HepG2 (cell line): ENCODE data around the gene OR6B1. TPM values are rescaled to one million over a fixed set of nuclear protein-coding genes. Genes with fewer than 3 reads are reported as not detected.

Experiments
- ATAC-seq: fragments of 200-7000 bp; cut with Tn5 transposase; 3 replicates; pipeline ENCODE4 v1.9.1; 2020; ENCODE audit warnings: mild to moderate bottlenecking, moderate library complexity
- BruUV-seq: library from RNA; stranded (reverse); fragments of 400-500 nt; replicated peaks from 2 replicates; lab custom pipeline; 2021; lab: Mats Ljungman, UMichigan
- CTCF ChIA-PET: fragments of 300-600 bp; formaldehyde crosslinking; extraction: SDS; loops from one replicate; lab custom pipeline; 2021; ENCODE audit warnings: low total read pairs, inconsistent platforms, low intra/inter-chr PET ratio; lab: Yijun Ruan, JAX
- POLR2A ChIA-PET: fragments of 350-600 bp; sonication (Branson Sonifier 250); formaldehyde crosslinking; loops from one replicate; lab custom pipeline; 2020; ENCODE audit warnings: antibody characterized with exemption, inconsistent platforms; lab: Yijun Ruan, JAX
- DNase-seq: peaks from one replicate; pipeline ENCODE4 v3.0.0-alpha.2; 2015; ENCODE audit warnings: low spot score
- FAIRE-seq: peaks from 3 replicates; lab custom pipeline; 2011; peaks lifted over from hg19 to GRCh38; lab: Jason Lieb, UNC
- H2AFZ ChIP-seq: one replicate; pipeline ENCODE4 v1.6.1; 2011; ENCODE audit warnings: low read length, inconsistent platforms
- H3K27ac ChIP-seq: fragments of 300-600 bp; 3 replicates; pipeline ENCODE4 v1.8.0; 2011; ENCODE audit warnings: mixed run types, mild to moderate bottlenecking, mixed read lengths, low read length, inconsistent platforms; ENCODE audit not compliant: insufficient read depth; ENCODE audit errors: extremely low read length
- H3K27me3 ChIP-seq, 2 experiments: fragments of 200-600 bp in 1 of 2; 2 replicates in 1 of 2; 3 replicates in 1 of 2; pipeline versions ENCODE4 v1.6.0 to v1.8.0; 2011; ENCODE audit warnings: low read length in 2 of 2, mild to moderate bottlenecking in 2 of 2, moderate library complexity in 2 of 2, inconsistent platforms in 1 of 2; ENCODE audit not compliant: insufficient read depth in 2 of 2, control insufficient read depth in 1 of 2
- H3K36me3 ChIP-seq, 2 experiments: fragments of 200-600 bp in 1 of 2; replicated peaks in 1 of 2; 2 replicates in 1 of 2; 3 replicates in 1 of 2; pipeline versions ENCODE4 v1.5.1 to v1.8.0; 2011; ENCODE audit warnings: low read length in 2 of 2, inconsistent platforms in 1 of 2; ENCODE audit not compliant: insufficient read depth in 2 of 2, control insufficient read depth in 1 of 2
- H3K4me1 ChIP-seq: 2 replicates; pipeline ENCODE4 v1.5.1; 2012; ENCODE audit warnings: low read length, inconsistent platforms; ENCODE audit not compliant: insufficient read depth
- H3K4me2 ChIP-seq: 2 replicates; pipeline ENCODE4 v1.6.0; 2011; ENCODE audit warnings: low read depth, low read length, inconsistent platforms
- H3K4me3 ChIP-seq, 3 experiments: fragments of 200-600 bp in 1 of 3; sonication (generic), shearing (Covaris generic) in 1 of 3; replicated peaks in 1 of 3; 2 replicates each; pipeline ENCODE4 v1.5.1; 2011 to 2016; ENCODE audit warnings: low read length in 3 of 3, inconsistent platforms in 2 of 3, low read depth in 2 of 3, mild to moderate bottlenecking in 2 of 3, control low read depth in 1 of 3, mixed read lengths in 1 of 3; ENCODE audit not compliant: insufficient read depth in 1 of 3
- H3K79me2 ChIP-seq: one replicate; pipeline ENCODE4 v1.6.1; 2011; ENCODE audit warnings: low read length, inconsistent platforms; ENCODE audit not compliant: insufficient read depth
- H3K9ac ChIP-seq: 2 replicates; pipeline ENCODE4 v1.6.0; 2011; ENCODE audit warnings: mild to moderate bottlenecking, low read depth, low read length, inconsistent platforms; ENCODE audit not compliant: insufficient read depth
- H3K9me3 ChIP-seq: 2 replicates; pipeline ENCODE4 v1.5.1; 2012; ENCODE audit warnings: mild to moderate bottlenecking, low read length
- H4K20me1 ChIP-seq: 2 replicates; pipeline ENCODE4 v1.6.0; 2011; ENCODE audit warnings: inconsistent platforms, mild to moderate bottlenecking, low read length, moderate library complexity; ENCODE audit not compliant: insufficient read depth
- ATF3 ChIP-seq: sonication (generic); formaldehyde crosslinking; IDR thresholded peaks from 2 replicates; pipeline ENCODE4 v1.4.0; 2020; ENCODE audit warnings: missing genetic modification reagents
- CREB1 ChIP-seq, 2 experiments: fragments of 450-650 bp in 1 of 2; IDR thresholded peaks; 2 replicates each; pipeline ENCODE4 v1.6.1; 2016 to 2017; ENCODE audit warnings: control low read depth in 1 of 2, mild to moderate bottlenecking in 1 of 2, missing compliant biosample characterization in 1 of 2, missing genetic modification characterization in 1 of 2
- FOXJ3 ChIP-seq: sonication (generic); formaldehyde crosslinking; IDR thresholded peaks from 2 replicates; pipeline ENCODE4 v1.4.0; 2020; ENCODE audit warnings: missing genetic modification reagents, mild to moderate bottlenecking, borderline replicate concordance
- KLF6 ChIP-seq: IDR thresholded peaks from 2 replicates; pipeline ENCODE4 v1.8.0; 2016; ENCODE audit warnings: missing biosample characterization, missing genetic modification reagents
- THAP11 ChIP-seq: IDR thresholded peaks from 2 replicates; pipeline ENCODE4 v1.6.1; 2016; ENCODE audit warnings: missing biosample characterization, missing genetic modification reagents
- ZNF619 ChIP-seq: sonication (generic); formaldehyde crosslinking; IDR thresholded peaks from 2 replicates; pipeline ENCODE4 v1.4.0; 2020; ENCODE audit warnings: mild to moderate bottlenecking, missing genetic modification reagents
- ZNF737 ChIP-seq: sonication (generic); formaldehyde crosslinking; IDR thresholded peaks from 2 replicates; pipeline ENCODE4 v1.5.0; 2020; ENCODE audit warnings: missing genetic modification reagents, mild to moderate bottlenecking, borderline replicate concordance
- WGBS: methylation state at CpG from one replicate; pipeline ENCODE4 v1.1.6; 2017; ENCODE audit warnings: low lambda C conversion rate; 5-methylcytosine and 5-hydroxymethylcytosine counted together
- in situ Hi-C: cut with HindIII; loops from 2 replicates; pipeline ENCODE4 v1.10.0; 2017; ENCODE audit warnings: low pct_unique_long_range_greater_than_20kb; ENCODE audit not compliant: extremely low pct_ligation_motif_present
- intact Hi-C: fragments of 100-400 bp; cut with micrococcal nuclease; formaldehyde crosslinking; loops from one replicate; pipeline ENCODE4 v1.10.0; 2022; ENCODE audit not compliant: unreplicated experiment
- polyA plus RNA-seq, 8 experiments: library from polyadenylated mRNA; depleted of rRNA in 3 of 8; stranded (reverse) in 7 of 8; unstranded in 1 of 8; fragments of >200 nt; fragmentation: Illumina TruSeq in 4 of 8; extraction: Trizol in 4 of 8; gene quantifications; 2 replicates each; pipeline versions ENCODE4 v1.2.1 to v1.2.3, GENCODE V29; 2011 to 2016; ENCODE audit warnings: low read depth in 4 of 8, missing spikeins in 1 of 8, mixed read lengths in 1 of 8; ENCODE audit not compliant: insufficient read depth in 1 of 8
- total RNA-seq, 5 experiments: library from RNA; depleted of rRNA; stranded (reverse); fragments of >200 nt; fragmentation: Illumina TruSeq; extraction: Trizol; gene quantifications; 2 replicates each; pipeline ENCODE4 v1.2.3, GENCODE V29; 2016; ENCODE audit warnings: low read depth in 1 of 5
- TF ChIP-seq, protein P1 (sequence below): IDR thresholded peaks from 2 replicates; pipeline ENCODE4 v1.6.1; 2018; ENCODE audit warnings: missing genetic modification reagents, mild to moderate bottlenecking, missing compliant biosample characterization

Gene OR6B1
- total and polyA plus RNA-seq, 2 of the 13 experiments (the other 11 are each of a cell fraction or from before 2014, with no cell fraction given), result 0.18 TPM; not detected in 1

- CTCF ChIA-PET, result no interaction called here
- H3K79me2 ChIP-seq, result no peaks in the 10 kb centered on the region
- WGBS, result 6% methylated on average over 2 of the region's 2 CpGs
- FAIRE-seq, result peak; percentile 34
- no TSS peak for BruUV-seq
- H3K27me3 ChIP-seq, result no peaks in the 10 kb centered on the region
- in situ Hi-C loops (no loop called here), intact Hi-C loops (no loop called here)
- H3K27ac ChIP-seq, result no peak overlapping the region
- POLR2A ChIA-PET, result interaction anchor here (1.5 kb wide), 1 partner anchor 63 kb away, joined by 3 read pairs; the partner anchor contains the start of gene TCAF1
- no peaks in the 10 kb centered on the region for H3K9me3 ChIP-seq
- H3K4me1 ChIP-seq, result peaks cover 13% of the 10 kb centered on the region
- H3K9ac ChIP-seq, result no peak overlapping the region
- peak; percentile 6 for DNase-seq
- H3K4me3 ChIP-seq, result no peak overlapping the region
- H2AFZ ChIP-seq, result peak overlapping the region; percentile 62
- no peak for TF ChIP-seq ZNF619 (CRISPR knock-in tag)
- no peak for TF ChIP-seq ATF3 (CRISPR knock-in tag)
- TF ChIP-seq, protein P1, sequence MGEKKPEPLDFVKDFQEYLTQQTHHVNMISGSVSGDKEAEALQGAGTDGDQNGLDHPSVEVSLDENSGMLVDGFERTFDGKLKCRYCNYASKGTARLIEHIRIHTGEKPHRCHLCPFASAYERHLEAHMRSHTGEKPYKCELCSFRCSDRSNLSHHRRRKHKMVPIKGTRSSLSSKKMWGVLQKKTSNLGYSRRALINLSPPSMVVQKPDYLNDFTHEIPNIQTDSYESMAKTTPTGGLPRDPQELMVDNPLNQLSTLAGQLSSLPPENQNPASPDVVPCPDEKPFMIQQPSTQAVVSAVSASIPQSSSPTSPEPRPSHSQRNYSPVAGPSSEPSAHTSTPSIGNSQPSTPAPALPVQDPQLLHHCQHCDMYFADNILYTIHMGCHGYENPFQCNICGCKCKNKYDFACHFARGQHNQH, result no peak
- no peak for TF ChIP-seq ZNF737 (CRISPR knock-in tag)
- TF ChIP-seq KLF6 (CRISPR knock-in tag), result no peak
- TF ChIP-seq THAP11 (CRISPR knock-in tag), result no peak
- no peak for TF ChIP-seq FOXJ3
- 0 out of 2 replicates have a peak, but pooled peaks have one; percentile 6 for TF ChIP-seq CREB1 (IDR thresholded peaks at IDR 0.05)
- no peak for TF ChIP-seq CREB1 (CRISPR knock-in tag; IDR thresholded peaks at IDR 0.05)
- H3K36me3 ChIP-seq, result no peaks in the 10 kb centered on the region
- H4K20me1 ChIP-seq, result no peaks in the 10 kb centered on the region
- peak; percentile 60; the same call in 2 of the 3 replicates for ATAC-seq
- peak overlapping the region; percentile 20; the same call in 1 of the 2 replicates for H3K4me2 ChIP-seq
Measured at GRCh38 chr7:143965280-143965679, 34.8 kb upstream of the OR6B1 start.
